Glomerular visceral epithelial cell (primary cell): ENCODE data around the gene EAF2.
"Not testable (repeated sequence)": the region's sequence is repeated elsewhere in the genome, so short reads cannot be mapped to it uniquely, and the experiment has no call there.

Experiments used
- DNase-seq: peaks from one replicate; pipeline ENCODE4 v3.0.0-alpha.2; 2016; ENCODE audit errors: extremely low spot score

EAF2 gene

DNA sequence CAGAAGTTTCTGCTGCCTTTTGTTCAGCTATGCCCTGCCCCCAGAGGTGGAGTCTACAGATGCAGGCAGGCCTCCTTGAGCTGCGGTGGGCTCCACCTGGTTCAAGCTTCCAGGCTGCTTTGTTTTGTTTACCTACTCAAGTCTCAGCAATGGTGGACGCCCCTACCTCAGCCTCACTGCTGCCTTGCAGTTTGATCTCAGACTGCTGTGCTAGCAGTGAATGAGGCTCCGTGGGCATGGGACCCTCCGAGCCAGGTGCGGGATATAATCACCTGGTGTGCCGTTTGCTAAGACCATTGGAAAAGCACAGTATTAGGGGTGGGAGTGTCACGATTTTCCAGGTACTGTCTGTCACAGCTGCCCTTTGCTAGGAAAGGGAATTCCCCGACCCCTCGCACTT is 28.2 kb downstream of the EAF2 start:
- DNase-seq, result not testable (repeated sequence)

DNA sequence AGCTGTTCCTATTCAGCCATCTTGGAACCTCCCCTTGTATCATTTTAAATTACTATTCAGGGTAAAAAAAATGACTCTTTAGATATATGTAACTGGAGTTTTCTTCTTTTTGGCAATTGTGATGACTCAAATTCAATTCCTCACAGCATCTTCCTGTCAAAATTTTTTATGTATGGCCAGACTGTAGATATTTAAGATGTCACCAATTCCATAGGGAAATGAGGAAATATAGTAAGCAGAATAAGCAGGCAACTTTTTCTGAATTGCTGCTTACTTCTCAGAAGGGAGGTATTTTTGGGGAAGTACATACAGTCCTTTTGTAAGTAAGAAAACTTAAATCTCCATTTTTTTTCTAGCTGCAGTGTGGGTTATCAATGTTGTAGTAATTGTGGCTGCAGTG is 28.8 kb downstream of the EAF2 start:
- DNase-seq, result no peak

DNA sequence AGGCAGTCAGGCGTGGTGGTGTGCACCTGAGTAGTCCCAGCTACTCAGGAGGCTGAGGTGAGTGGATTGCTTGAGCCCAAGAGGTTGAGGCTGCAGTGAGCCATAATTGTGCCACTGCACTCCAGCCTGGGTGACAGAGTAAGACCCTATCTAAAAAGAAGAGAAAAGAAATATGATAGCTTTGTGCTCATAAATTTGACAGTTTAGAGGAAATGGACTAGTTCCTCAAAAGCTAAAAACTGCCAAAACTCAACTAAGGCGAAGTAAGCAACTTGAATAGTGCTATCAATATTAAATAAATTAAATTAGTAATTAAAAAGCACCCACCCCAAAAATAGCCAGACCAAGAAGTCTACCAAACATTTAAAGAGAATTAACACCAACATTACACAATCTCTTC is 34.7 kb downstream of the EAF2 start:
- DNase-seq, result no peak

DNA sequence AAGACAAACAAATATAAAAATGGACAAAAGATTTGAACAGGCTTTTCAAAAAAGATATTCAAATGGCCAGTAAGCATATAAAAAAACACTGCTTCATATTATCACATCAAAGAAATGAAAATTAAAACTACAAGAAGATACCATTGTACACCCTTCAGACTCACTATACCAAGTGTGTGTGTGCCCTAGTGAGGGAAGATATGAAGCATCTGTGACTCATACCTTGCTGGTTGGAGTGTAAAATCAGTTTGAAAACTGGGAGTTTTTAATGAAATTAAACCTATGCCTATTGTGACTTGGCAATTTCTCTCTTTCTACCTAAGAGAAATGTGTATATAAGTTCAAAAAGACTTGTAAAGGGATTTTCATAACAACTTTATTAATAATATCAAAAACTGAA is 35.7 kb downstream of the EAF2 start:
- DNase-seq, result no peak

DNA sequence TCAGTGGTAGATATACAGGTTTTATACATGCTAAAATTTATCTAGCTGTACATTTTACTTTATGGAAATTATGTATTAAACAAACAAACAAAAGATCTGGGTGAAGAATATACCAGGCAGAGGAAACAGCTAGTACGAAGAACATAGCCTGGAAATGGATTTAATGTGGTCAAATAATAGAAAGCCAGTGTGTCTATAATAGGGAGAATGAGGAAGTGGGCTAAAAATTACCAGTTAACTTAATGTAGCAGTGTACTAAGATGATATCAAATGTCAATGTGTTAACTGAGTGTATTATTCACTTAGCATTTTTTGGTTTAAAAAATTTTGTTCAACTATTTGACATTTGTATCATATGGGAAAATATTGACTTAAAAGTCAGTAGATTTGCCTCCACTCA is 36.4 kb downstream of the EAF2 start:
- DNase-seq, result no peak

DNA sequence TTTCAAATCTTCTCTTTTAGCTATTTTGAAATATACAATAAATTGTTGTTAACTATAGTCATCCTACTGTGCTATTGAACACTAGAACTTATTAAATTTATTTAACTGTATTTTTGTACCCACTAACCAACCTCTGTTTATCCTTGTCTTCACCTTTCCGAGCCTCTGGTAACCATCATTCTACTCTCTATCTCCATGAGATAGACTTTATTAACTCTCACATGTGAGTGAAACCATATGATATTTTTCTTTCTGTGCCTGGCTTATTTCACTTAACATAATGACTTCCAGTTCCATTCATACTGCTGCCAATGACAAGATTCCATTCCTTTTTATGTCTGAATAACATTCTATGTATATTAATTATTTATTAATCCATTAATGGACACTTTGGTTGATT is 43.4 kb downstream of the EAF2 start:
- DNase-seq, result no peak

DNA sequence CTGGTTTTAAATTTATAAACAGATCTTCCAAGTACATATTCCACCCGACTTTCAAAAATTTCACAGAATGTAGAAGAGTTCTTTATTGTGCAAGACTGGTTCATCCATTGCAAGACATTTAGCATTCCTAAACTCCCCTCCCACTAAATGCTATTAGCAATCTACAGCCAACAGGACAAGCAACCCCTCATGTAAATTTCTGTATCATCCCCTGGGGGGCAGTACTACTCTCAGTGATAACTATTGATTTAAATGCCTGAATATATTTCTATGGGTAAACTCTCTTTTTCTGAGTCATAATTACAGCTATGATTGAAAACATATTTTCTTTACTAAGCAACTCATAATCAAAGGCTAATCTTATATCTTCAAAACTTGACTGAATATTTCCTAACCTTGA is 48.5 kb downstream of the EAF2 start:
- peak; percentile 7 for DNase-seq

DNA sequence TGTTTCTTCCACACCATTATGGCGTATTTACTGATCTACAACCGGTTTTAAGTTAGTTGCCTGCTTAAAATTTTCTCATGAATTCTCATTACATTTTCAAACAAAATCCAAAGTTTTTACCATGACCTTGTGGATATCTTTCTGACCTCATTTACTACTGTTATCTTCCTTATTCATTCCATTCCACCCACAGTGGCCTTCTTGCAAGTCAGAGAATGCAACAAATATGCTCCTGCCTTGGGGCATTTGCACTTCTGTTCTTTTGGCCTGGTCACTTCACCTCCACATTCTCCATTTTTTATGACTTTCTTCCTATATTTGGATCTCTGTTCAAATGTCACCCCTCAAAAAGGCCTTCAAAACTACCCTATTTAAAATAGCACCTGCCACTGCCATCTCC is 50.4 kb downstream of the EAF2 start:
- DNase-seq, result no peak

DNA sequence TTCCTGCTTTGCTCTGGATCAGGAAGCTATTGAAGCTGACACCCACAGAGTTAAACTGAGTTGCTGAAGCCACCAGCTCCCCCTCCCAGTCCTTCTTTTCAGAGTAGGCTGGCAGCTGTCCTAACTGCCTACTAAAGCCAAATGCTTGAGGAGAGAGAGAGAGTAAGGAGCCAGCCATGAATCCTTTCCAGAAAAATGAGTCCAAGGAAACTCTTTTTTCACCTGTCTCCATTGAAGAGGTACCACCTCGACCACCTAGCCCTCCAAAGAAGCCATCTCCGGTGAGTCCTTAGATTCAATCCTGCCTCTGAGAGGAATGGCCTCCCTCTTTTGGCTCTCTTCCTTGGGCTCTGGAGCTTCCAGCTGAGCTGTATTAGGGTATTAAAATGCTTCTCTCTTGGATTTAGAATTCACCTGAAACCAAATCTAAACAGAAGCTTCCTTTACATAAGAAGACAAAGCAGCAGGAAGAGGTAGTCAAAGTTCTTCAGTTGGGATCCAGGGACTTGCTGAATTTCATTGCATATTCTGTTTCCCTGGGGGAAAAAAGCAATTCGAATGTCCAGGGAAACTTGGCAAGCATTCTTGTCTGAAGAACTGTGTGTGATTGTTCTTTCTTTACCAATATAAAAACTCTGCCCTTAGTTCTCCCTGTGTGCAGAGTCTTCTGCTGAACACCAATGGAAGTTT is 59.4 kb downstream of the EAF2 start, which contains the start of gene SLC15A2:
TSS of gene SLC15A2 (plus strand) at position 101 of the 690 bp plus-strand sequence. CDS start at position 177, 76 bp downstream.
- DNase-seq, result no peak

DNA sequence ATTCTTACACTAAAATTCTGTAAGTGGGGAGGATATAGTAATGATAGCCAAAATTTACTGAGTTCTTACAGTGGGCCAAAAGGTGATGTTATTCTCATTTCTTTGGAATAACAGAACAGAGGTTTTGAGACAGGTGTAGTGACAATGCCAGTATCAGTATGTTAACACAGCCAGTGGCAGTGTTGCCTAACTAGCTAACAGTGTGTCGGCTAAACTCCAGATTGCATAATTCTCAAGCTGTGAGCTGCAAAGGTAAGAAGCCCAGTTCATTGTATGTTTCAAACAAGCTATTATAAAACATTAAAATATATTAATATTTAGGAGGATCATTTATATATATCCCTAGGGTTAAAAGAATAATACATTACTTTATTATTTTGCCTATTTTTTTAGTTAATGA is 60.1 kb downstream of the EAF2 start:
- no peak for DNase-seq

DNA sequence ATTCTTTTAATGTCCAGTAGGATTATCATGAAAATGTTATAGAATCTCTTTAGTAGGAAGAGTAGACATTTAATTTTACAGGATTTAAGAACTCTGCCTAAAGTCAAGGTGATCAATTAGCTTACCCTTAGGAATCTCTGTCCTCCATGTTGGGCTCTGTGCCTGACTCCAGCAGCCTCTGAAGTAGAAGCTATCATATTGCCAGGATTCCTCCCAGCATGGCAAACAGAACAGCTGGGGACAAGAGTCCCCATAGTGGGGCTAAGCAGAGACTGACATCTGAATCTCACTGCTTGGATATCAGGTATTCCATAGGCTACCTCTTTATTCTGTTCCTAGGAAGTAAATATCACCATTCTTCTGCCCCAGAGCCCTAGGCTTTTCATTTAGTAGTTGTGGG is 60.7 kb downstream of the EAF2 start:
- no peak for DNase-seq

DNA sequence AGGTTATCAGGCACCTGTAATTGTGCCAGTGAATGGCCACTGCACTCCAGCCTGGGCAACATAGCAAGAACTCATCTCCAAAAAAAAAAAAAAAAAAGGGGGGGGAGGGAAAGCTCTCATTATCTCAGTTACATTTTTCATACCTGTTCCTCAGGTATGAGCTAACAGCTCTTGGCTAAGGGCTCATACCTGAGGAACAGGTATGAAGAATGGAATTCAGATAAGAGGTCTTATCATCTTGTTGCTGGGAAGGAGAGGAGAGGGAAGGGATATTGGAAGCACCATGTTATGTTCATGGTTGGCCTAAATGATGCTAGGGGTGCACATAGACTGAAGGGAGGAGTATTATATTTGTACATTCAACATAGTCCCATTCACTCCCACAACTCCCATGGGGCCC is 61.8 kb downstream of the EAF2 start:
- DNase-seq, result no peak

DNA sequence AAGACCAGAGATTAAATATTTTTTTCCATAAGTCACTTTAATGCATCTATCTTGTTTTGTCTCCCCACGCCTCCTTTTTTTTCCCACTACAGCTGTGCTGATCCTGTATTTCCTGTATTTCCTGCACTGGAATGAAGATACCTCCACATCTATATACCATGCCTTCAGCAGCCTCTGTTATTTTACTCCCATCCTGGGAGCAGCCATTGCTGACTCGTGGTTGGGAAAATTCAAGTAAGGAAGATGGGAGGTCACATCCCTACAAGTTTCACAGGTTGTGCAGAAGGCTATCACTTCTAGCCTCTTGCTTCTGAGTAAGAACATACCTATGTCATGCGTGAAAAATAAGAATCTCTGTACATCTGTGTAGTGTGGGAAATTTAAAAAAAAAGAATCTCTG is 62.3 kb downstream of the EAF2 start:
- DNase-seq, result no peak

DNA sequence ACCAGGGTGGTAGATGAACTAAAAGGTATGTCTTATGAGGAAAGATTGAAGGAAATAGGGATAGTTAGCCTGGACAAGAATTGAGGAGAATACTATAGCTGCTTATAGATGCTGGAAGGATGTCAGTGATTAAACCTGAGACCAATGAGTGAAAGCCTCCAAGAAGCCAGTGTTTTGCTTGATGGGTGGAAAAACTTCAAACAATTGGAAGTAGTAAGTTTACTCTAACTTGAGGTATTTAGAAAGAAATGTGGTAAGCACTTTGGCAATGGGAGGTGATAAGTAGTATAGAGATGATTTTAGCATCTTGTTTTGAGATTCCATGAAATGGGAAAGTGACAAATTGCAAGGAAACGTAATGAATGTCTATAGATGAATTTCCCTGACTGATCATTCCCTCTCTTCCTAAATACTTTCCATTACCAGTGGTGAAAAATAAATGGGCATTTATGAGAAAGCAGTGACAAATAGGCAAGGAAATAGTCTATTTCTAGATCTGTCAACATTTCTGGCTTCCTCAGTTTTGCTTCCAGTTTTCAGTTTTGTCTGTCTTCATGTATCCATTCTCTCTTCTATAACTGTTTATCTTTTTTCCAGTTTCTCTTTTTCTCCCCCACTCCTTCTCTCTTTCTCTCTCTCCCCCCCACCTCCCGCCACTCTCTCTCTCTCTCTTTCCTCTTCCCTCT is 78.4 kb downstream of the EAF2 start:
- DNase-seq, result no peak

DNA sequence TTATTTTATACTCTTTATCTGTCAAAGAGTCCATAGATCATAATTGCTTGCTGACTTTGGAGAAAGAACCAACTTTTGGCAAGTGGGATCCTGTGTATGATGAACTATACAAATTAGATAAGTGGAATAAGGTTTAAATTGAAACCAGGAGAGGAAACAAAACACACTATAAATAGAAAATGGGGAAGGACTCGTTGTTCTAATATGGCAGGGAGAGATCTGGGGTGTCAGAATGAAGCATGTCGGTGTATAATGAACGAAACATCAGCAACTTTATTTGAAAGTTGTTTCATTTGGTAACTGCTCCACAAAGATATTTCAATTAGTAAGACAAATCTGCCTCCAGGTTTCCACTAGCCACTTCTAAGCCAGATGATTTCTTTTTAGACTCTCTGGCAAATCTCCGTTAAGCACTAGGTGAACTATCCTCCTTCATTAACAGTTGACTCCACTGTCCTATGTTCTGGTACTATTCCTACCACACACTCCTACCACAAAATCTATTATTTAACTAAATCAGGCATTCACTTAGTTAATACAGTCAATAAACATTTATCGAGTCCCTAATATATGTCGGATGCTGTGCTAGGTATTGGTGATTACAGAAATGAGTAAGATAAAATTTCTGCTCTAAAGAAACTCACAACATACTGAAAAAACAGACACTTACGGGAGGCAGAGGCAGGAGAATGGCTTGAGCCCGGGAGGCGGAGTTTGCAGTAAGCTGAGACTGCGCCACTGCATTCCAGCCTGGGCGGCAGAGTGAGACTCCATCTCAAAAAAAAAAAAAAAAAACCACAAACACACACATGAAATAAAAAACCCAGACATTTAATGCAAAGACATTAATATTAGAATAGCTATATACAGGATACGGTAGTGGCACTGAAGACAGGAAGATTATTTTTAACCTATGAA is 79.3 kb downstream of the EAF2 start:
- DNase-seq, result no peak

DNA sequence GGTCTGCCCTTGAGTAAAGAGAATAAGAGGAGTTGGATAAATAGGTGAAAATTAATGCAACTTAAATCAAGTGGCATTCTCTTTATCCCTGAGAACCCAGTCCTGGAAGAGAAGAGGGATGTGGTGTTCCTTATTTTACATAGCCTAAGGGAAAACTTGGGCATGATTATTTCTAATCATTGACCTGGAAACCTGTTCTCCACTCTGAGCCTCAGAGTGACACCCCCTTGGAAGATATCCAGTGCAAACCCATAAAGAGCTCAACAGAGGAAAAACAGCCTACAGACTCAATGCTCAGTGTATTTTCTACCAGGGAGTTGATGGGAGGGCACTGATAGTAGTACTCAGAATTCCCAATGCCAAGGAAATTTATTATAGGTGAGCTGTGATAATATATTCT is 81.2 kb downstream of the EAF2 start:
- DNase-seq, result no peak

DNA sequence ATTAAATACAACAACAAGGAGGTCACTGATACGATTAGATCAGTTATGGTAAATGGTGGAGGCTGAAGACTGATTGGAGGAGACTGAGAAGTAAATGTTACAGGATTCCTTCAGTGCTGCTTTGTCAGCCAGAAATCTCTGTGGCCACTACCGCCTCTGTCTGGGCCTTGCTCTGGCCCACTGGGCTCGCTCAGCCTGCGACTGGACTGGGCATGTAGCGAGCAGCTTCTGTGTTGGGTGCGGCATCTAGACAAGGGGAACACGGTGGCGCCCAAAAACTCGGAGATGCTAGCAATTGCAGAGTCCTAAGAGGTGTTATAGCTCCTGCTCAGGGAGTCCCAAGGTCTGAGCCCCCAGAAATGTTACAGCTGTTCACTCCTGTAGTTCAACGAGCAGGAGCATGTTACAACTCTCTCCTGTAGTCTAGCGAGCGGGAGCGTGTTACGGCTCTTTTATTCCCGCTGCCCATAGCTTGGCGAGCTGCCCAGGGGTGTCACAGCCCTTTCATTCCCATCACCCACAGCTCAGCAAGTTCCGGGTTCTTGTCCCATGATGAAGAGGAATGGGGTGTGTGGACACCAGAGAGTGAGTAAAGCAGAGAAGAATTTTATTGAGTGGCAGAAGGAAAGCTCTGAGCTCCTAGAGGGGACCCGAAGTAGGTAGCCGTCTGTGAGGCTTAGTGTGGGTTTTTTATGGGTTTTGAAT is 83.9 kb downstream of the EAF2 start:
- DNase-seq, result no peak

DNA sequence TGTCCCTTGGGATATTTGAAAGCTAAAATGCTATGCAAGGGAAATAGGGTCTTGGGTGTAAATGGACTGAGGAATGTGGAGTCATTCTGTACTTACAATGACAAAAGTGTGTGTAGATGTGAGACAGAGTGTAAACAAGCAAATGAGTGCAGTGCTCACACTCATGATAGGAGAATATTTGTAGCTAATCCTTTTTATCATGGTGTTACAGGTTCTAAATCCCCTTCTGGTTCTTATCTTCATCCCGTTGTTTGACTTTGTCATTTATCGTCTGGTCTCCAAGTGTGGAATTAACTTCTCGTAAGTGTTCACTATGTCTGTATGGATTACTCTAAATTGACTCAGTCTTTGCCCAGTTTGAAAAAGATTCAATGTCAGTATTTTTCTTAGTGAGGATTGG is 89.7 kb downstream of the EAF2 start:
- DNase-seq, result no peak

DNA sequence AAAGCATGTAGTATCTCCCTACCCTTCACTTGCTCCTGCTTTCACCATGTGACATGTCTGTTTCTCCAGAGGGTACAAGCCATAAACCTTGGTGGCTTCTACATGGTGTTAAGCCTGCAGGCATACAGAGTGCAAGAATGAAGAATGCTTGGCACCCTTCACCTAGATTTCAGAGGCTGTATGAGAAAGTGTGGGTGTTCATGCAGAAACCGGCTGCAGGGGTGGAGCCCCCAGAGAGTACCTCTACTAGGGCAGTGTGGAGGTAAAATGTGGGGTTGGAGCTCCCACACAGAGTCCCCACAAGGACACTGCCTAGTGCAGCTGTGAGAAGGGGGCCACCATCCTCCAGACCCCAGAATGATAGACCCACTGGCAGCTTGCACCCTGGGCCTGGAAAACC is 91.4 kb downstream of the EAF2 start:
- DNase-seq, result no peak
